GM23338 (cell line): ENCODE results near the gene SEMA3E. TPM values are rescaled to one million over a fixed set of nuclear protein-coding genes. Genes with fewer than 3 reads are reported as not detected.

Source experiments
- ATAC-seq: fragments of 200-7000 bp; cut with Tn5 transposase; 3 replicates; pipeline ENCODE4 v1.9.1; 2020
- DNase-seq: peaks from one replicate; pipeline ENCODE4 v3.0.0-alpha.2; 2015; ENCODE audit warnings: low spot score
- H2AFZ ChIP-seq: fragments of 200-600 bp; sonication (generic); 2 replicates; pipeline ENCODE4 v1.8.0; 2016; ENCODE audit warnings: antibody characterized with exemption, mild to moderate bottlenecking, moderate library complexity
- H3F3A ChIP-seq: fragments of 200-600 bp; sonication (generic); replicated peaks from 2 replicates; pipeline ENCODE4 v1.8.0; 2017; ENCODE audit warnings: antibody characterized with exemption, mixed run types, low read depth
- H3K27ac ChIP-seq: fragments of 200-600 bp; sonication (generic); 2 replicates; pipeline ENCODE4 v1.6.1; 2016; ENCODE audit warnings: low read depth
- H3K27me3 ChIP-seq: fragments of 200-600 bp; sonication (generic); 2 replicates; pipeline ENCODE4 v1.8.0; 2016; ENCODE audit warnings: mild to moderate bottlenecking, mixed run types, moderate library complexity; ENCODE audit not compliant: insufficient read depth
- H3K36me3 ChIP-seq: fragments of 200-600 bp; sonication (generic); 2 replicates; pipeline ENCODE4 v1.8.0; 2016; ENCODE audit warnings: mild to moderate bottlenecking; ENCODE audit not compliant: insufficient read depth
- H3K4me1 ChIP-seq: fragments of 200-600 bp; sonication (generic); 2 replicates; pipeline ENCODE4 v1.8.0; 2016; ENCODE audit warnings: mild to moderate bottlenecking, moderate library complexity; ENCODE audit not compliant: insufficient read depth
- H3K4me2 ChIP-seq: fragments of 200-600 bp; sonication (generic); 2 replicates; pipeline ENCODE4 v1.7.1; 2017; ENCODE audit warnings: mixed run types
- H3K4me3 ChIP-seq: fragments of 200-600 bp; sonication (generic); 2 replicates; pipeline ENCODE4 v1.6.1; 2016; ENCODE audit warnings: mixed run types
- H3K79me2 ChIP-seq: fragments of 200-600 bp; sonication (generic); replicated peaks from 2 replicates; pipeline ENCODE4 v1.8.0; 2017; ENCODE audit warnings: mild to moderate bottlenecking; ENCODE audit not compliant: insufficient read depth
- H3K9me2 ChIP-seq: fragments of 200-600 bp; sonication (generic); 2 replicates; pipeline ENCODE4 v1.8.0; 2017; ENCODE audit not compliant: insufficient read depth
- H4K20me1 ChIP-seq: fragments of 200-600 bp; sonication (generic); replicated peaks from 2 replicates; pipeline ENCODE4 v1.8.0; 2017; ENCODE audit warnings: mild to moderate bottlenecking; ENCODE audit not compliant: insufficient read depth
- H3K27ac Mint-ChIP-seq: 2 replicates; pipeline ENCODE4 v1.8.0; 2020; ENCODE audit warnings: inconsistent platforms, mild to moderate bottlenecking, moderate library complexity, mixed read lengths
- H3K27me3 Mint-ChIP-seq: 3 replicates; pipeline ENCODE4 v1.8.0; 2022; ENCODE audit warnings: low read depth, mild to moderate bottlenecking, moderate library complexity, mixed read lengths, inconsistent platforms; ENCODE audit not compliant: insufficient read depth, poor library complexity
- H3K36me3 Mint-ChIP-seq: 3 replicates; pipeline ENCODE4 v1.8.0; 2021; ENCODE audit warnings: low read depth, mild to moderate bottlenecking, inconsistent platforms, moderate library complexity, mixed read lengths
- H3K4me1 Mint-ChIP-seq: 3 replicates; pipeline ENCODE4 v1.8.0; 2020; ENCODE audit warnings: mild to moderate bottlenecking, inconsistent platforms, mixed read lengths
- H3K4me3 Mint-ChIP-seq: 3 replicates; pipeline ENCODE4 v1.8.0; 2021; ENCODE audit warnings: moderate library complexity, mild to moderate bottlenecking, inconsistent platforms, mixed read lengths
- H3K9me3 Mint-ChIP-seq: 3 replicates; pipeline ENCODE4 v1.8.0; 2020; ENCODE audit warnings: moderate library complexity, mild to moderate bottlenecking, inconsistent platforms, mixed read lengths
- CREB1 ChIP-seq: fragments of 250-450 bp; sonication (Bioruptor Pico); IDR thresholded peaks from 2 replicates; pipeline ENCODE4 v1.5.0; 2020; ENCODE audit warnings: low read depth, mild to moderate bottlenecking, moderate library complexity
- ETS1 ChIP-seq: IDR thresholded peaks from 2 replicates; pipeline ENCODE4 v1.6.1; 2016; ENCODE audit warnings: antibody characterized with exemption
- EZH2 ChIP-seq: fragments of 200-600 bp; sonication (generic); IDR thresholded peaks from one replicate; pipeline ENCODE4 v1.8.0; 2017; ENCODE audit warnings: antibody characterized with exemption, mild to moderate bottlenecking, low read depth; ENCODE audit not compliant: unreplicated experiment
- EZH2phosphoT487 ChIP-seq: fragments of 200-600 bp; sonication (generic); IDR thresholded peaks from one replicate; pipeline ENCODE4 v1.8.1; 2018; ENCODE audit warnings: antibody characterized with exemption; ENCODE audit not compliant: unreplicated experiment
- JUNB ChIP-seq: IDR thresholded peaks from one replicate; pipeline ENCODE4 v1.6.1; 2016; ENCODE audit warnings: antibody characterized with exemption; ENCODE audit not compliant: unreplicated experiment
- POLR2AphosphoS5 ChIP-seq: IDR thresholded peaks from 2 replicates; pipeline ENCODE4 v1.6.1; 2016; ENCODE audit warnings: antibody characterized with exemption, low read depth
- ZNF331 ChIP-seq: fragments of 250-450 bp; sonication (Bioruptor Pico); IDR thresholded peaks from 2 replicates; pipeline ENCODE4 v1.5.0; 2020; ENCODE audit warnings: low read depth, mild to moderate bottlenecking, moderate library complexity
- polyA plus RNA-seq: library from polyadenylated mRNA; unstranded; fragments of >200 nt; fragmentation: Nextera tagmentation; extraction: Ambion mirVana; gene quantifications from 2 replicates; pipeline ENCODE4 v1.2.1, GENCODE V29; 2016
- total RNA-seq: library from RNA; depleted of rRNA; stranded (reverse); fragments of >200 nt; shearing (Covaris generic); gene quantifications from 2 replicates; pipeline ENCODE4 v1.2.3, GENCODE V29; 2014
- TF ChIP-seq, protein P1 (sequence below): fragments of 250-450 bp; sonication (Bioruptor Pico); IDR thresholded peaks from 2 replicates; pipeline ENCODE4 v1.5.0; 2020; ENCODE audit warnings: mild to moderate bottlenecking, moderate library complexity
- TF ChIP-seq, protein P2 (sequence below), 2 experiments: fragments of 200-600 bp in 1 of 2; sonication (generic) in 1 of 2; conservative IDR thresholded peaks; 2 replicates each; pipeline versions ENCODE4 v1.5.1 to v1.6.1; 2016 to 2017; ENCODE audit warnings: antibody characterized with exemption in 2 of 2, low read depth in 2 of 2, mild to moderate bottlenecking in 2 of 2, moderate library complexity in 1 of 2
- TF ChIP-seq, protein P3 (sequence below): IDR thresholded peaks from one replicate; pipeline ENCODE4 v1.6.1; 2018; ENCODE audit warnings: antibody characterized with exemption; ENCODE audit not compliant: unreplicated experiment

The SEMA3E gene
- total and polyA plus RNA-seq, 2 experiments from 2014 or later: 5.4 to 15.7 TPM

- Histone ChIP-seq H3K4me1 (no peaks in the 10 kb centered on the region), H3K4me2 (no peak overlapping the region), H3K79me2 (no peaks in the 10 kb centered on the region), H2AFZ (no peak overlapping the region), H3K27ac (no peak overlapping the region), H3K27me3 (no peaks in the 10 kb centered on the region), H3K9me2 (no peaks in the 10 kb centered on the region), H3K4me3 (no peak overlapping the region), H3F3A (no peaks in the 10 kb centered on the region), H3K36me3 (no peaks in the 10 kb centered on the region), H4K20me1 (no peaks in the 10 kb centered on the region)
- Mint-ChIP-seq H3K4me1 (no peaks in the 10 kb centered on the region), H3K27me3 (no peaks in the 10 kb centered on the region), H3K36me3 (no peaks in the 10 kb centered on the region), H3K4me3 (no peak overlapping the region), H3K27ac (no peak overlapping the region), H3K9me3 (no peaks in the 10 kb centered on the region)
- no peak for TF ChIP-seq CREB1 (CRISPR knock-in tag)
- ATAC-seq: no peak
- no peak for DNase-seq
Measured at GRCh38 chr7:83579740-83580139, 69.2 kb downstream of the SEMA3E start.

GRCh38 chr7:83575436-83575835 lies 73.5 kb downstream of the SEMA3E start:
- H3K4me1 Mint-ChIP-seq: no peaks in the 10 kb centered on the region
- ATAC-seq (no peak), DNase-seq (no peak)
- TF ChIP-seq, protein P1, sequence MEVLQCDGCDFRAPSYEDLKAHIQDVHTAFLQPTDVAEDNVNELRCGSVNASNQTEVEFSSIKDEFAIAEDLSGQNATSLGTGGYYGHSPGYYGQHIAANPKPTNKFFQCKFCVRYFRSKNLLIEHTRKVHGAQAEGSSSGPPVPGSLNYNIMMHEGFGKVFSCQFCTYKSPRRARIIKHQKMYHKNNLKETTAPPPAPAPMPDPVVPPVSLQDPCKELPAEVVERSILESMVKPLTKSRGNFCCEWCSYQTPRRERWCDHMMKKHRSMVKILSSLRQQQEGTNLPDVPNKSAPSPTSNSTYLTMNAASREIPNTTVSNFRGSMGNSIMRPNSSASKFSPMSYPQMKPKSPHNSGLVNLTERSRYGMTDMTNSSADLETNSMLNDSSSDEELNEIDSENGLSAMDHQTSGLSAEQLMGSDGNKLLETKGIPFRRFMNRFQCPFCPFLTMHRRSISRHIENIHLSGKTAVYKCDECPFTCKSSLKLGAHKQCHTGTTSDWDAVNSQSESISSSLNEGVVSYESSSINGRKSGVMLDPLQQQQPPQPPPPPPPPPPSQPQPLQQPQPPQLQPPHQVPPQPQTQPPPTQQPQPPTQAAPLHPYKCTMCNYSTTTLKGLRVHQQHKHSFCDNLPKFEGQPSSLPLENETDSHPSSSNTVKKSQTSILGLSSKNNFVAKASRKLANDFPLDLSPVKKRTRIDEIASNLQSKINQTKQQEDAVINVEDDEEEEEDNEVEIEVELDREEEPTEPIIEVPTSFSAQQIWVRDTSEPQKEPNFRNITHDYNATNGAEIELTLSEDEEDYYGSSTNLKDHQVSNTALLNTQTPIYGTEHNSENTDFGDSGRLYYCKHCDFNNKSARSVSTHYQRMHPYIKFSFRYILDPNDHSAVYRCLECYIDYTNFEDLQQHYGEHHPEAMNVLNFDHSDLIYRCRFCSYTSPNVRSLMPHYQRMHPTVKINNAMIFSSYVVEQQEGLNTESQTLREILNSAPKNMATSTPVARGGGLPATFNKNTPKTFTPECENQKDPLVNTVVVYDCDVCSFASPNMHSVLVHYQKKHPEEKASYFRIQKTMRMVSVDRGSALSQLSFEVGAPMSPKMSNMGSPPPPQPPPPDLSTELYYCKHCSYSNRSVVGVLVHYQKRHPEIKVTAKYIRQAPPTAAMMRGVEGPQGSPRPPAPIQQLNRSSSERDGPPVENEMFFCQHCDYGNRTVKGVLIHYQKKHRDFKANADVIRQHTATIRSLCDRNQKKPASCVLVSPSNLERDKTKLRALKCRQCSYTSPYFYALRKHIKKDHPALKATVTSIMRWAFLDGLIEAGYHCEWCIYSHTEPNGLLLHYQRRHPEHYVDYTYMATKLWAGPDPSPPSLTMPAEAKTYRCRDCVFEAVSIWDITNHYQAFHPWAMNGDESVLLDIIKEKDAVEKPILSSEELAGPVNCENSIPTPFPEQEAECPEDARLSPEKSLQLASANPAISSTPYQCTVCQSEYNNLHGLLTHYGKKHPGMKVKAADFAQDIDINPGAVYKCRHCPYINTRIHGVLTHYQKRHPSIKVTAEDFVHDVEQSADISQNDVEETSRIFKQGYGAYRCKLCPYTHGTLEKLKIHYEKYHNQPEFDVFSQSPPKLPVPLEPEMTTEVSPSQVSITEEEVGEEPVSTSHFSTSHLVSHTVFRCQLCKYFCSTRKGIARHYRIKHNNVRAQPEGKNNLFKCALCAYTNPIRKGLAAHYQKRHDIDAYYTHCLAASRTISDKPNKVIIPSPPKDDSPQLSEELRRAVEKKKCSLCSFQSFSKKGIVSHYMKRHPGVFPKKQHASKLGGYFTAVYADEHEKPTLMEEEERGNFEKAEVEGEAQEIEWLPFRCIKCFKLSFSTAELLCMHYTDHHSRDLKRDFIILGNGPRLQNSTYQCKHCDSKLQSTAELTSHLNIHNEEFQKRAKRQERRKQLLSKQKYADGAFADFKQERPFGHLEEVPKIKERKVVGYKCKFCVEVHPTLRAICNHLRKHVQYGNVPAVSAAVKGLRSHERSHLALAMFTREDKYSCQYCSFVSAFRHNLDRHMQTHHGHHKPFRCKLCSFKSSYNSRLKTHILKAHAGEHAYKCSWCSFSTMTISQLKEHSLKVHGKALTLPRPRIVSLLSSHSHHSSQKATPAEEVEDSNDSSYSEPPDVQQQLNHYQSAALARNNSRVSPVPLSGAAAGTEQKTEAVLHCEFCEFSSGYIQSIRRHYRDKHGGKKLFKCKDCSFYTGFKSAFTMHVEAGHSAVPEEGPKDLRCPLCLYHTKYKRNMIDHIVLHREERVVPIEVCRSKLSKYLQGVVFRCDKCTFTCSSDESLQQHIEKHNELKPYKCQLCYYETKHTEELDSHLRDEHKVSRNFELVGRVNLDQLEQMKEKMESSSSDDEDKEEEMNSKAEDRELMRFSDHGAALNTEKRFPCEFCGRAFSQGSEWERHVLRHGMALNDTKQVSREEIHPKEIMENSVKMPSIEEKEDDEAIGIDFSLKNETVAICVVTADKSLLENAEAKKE (CRISPR knock-in tag): no peak
- no peak for TF ChIP-seq EZH2
- TF ChIP-seq, protein P2, sequence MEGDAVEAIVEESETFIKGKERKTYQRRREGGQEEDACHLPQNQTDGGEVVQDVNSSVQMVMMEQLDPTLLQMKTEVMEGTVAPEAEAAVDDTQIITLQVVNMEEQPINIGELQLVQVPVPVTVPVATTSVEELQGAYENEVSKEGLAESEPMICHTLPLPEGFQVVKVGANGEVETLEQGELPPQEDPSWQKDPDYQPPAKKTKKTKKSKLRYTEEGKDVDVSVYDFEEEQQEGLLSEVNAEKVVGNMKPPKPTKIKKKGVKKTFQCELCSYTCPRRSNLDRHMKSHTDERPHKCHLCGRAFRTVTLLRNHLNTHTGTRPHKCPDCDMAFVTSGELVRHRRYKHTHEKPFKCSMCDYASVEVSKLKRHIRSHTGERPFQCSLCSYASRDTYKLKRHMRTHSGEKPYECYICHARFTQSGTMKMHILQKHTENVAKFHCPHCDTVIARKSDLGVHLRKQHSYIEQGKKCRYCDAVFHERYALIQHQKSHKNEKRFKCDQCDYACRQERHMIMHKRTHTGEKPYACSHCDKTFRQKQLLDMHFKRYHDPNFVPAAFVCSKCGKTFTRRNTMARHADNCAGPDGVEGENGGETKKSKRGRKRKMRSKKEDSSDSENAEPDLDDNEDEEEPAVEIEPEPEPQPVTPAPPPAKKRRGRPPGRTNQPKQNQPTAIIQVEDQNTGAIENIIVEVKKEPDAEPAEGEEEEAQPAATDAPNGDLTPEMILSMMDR (conservative IDR thresholded peaks at IDR 0.05; ENCODE audit: low read depth in 2 of 2): no peak
- TF ChIP-seq CREB1 (CRISPR knock-in tag): no peak
- no peak for TF ChIP-seq ZNF331 (CRISPR knock-in tag)
- TF ChIP-seq JUNB: no peak
- no peak for TF ChIP-seq POLR2AphosphoS5
- TF ChIP-seq, protein P3, sequence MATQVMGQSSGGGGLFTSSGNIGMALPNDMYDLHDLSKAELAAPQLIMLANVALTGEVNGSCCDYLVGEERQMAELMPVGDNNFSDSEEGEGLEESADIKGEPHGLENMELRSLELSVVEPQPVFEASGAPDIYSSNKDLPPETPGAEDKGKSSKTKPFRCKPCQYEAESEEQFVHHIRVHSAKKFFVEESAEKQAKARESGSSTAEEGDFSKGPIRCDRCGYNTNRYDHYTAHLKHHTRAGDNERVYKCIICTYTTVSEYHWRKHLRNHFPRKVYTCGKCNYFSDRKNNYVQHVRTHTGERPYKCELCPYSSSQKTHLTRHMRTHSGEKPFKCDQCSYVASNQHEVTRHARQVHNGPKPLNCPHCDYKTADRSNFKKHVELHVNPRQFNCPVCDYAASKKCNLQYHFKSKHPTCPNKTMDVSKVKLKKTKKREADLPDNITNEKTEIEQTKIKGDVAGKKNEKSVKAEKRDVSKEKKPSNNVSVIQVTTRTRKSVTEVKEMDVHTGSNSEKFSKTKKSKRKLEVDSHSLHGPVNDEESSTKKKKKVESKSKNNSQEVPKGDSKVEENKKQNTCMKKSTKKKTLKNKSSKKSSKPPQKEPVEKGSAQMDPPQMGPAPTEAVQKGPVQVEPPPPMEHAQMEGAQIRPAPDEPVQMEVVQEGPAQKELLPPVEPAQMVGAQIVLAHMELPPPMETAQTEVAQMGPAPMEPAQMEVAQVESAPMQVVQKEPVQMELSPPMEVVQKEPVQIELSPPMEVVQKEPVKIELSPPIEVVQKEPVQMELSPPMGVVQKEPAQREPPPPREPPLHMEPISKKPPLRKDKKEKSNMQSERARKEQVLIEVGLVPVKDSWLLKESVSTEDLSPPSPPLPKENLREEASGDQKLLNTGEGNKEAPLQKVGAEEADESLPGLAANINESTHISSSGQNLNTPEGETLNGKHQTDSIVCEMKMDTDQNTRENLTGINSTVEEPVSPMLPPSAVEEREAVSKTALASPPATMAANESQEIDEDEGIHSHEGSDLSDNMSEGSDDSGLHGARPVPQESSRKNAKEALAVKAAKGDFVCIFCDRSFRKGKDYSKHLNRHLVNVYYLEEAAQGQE: no peak
- TF ChIP-seq ETS1: no peak
- TF ChIP-seq EZH2phosphoT487: no peak

More at GRCh38 chr7:83575436-83575835, 73.5 kb downstream of the SEMA3E start:
- Histone ChIP-seq H3K27me3 (no peaks in the 10 kb centered on the region), H3K4me3 (no peak overlapping the region), H3K9me2 (no peaks in the 10 kb centered on the region), H4K20me1 (no peaks in the 10 kb centered on the region), H3K27ac (no peak overlapping the region), H3F3A (no peaks in the 10 kb centered on the region), H3K4me1 (no peaks in the 10 kb centered on the region), H2AFZ (no peak overlapping the region), H3K4me2 (no peak overlapping the region), H3K36me3 (no peaks in the 10 kb centered on the region), H3K79me2 (no peaks in the 10 kb centered on the region)
- Mint-ChIP-seq H3K27me3 (no peaks in the 10 kb centered on the region), H3K36me3 (no peaks in the 10 kb centered on the region), H3K9me3 (no peaks in the 10 kb centered on the region), H3K4me3 (no peak overlapping the region), H3K27ac (no peak overlapping the region)
